Dendritic cell treated with granulocyte-macrophage colony-stimulating factor and Interleukin-4, amounts not matched to agents 40 ng/mL and 50 ng/mL, for 4 days (primary cell): ENCODE measurements around the gene TSC22D3.
"Not testable (repeated sequence)": the region's sequence is repeated elsewhere in the genome, so short reads cannot be mapped to it uniquely, and the experiment has no call there.

Experiments used
- H3K27ac Mint-ChIP-seq: one replicate; pipeline ENCODE4 v1.8.0; 2022; ENCODE audit warnings: mild to moderate bottlenecking, mixed read lengths
- H3K27me3 Mint-ChIP-seq: one replicate; pipeline ENCODE4 v1.8.0; 2022; ENCODE audit warnings: mild to moderate bottlenecking, mixed read lengths
- H3K36me3 Mint-ChIP-seq: one replicate; pipeline ENCODE4 v1.8.0; 2022; ENCODE audit warnings: low read depth, mixed read lengths
- H3K4me1 Mint-ChIP-seq: one replicate; pipeline ENCODE4 v1.8.0; 2022; ENCODE audit warnings: low read depth, mixed read lengths
- H3K4me3 Mint-ChIP-seq: one replicate; pipeline ENCODE4 v1.8.0; 2022; ENCODE audit warnings: mild to moderate bottlenecking, moderate library complexity, mixed read lengths
- H3K9me3 Mint-ChIP-seq: one replicate; pipeline ENCODE4 v1.8.0; 2022; ENCODE audit warnings: mixed read lengths
- intact Hi-C: fragments of 100-400 bp; cut with micrococcal nuclease; formaldehyde crosslinking; loops from one replicate; pipeline ENCODE4 v1.15.0; 2022

TSC22D3 gene

GRCh38 chrX:107669885-107670628, 105.5 kb downstream of the TSC22D3 start:
- no peak overlapping the region for H3K27ac Mint-ChIP-seq
- no peaks in the 10 kb centered on the region for H3K36me3 Mint-ChIP-seq
- intact Hi-C loops, result no loop called here
- no peak overlapping the region for H3K4me3 Mint-ChIP-seq
- H3K9me3 Mint-ChIP-seq, result no peaks in the 10 kb centered on the region
- H3K4me1 Mint-ChIP-seq, result peaks cover 22% of the 10 kb centered on the region
- no peaks in the 10 kb centered on the region for H3K27me3 Mint-ChIP-seq

GRCh38 chrX:107669261-107669660, 106.3 kb downstream of the TSC22D3 start:
- H3K4me3 Mint-ChIP-seq, result no peak overlapping the region
- intact Hi-C loops, result no loop called here
- peaks cover 14% of the 10 kb centered on the region for H3K4me1 Mint-ChIP-seq
- no peaks in the 10 kb centered on the region for H3K27me3 Mint-ChIP-seq
- peak overlapping the region; percentile 22 for H3K27ac Mint-ChIP-seq
- H3K9me3 Mint-ChIP-seq, result no peaks in the 10 kb centered on the region
- peaks cover 6% of the 10 kb centered on the region for H3K36me3 Mint-ChIP-seq

DNA sequence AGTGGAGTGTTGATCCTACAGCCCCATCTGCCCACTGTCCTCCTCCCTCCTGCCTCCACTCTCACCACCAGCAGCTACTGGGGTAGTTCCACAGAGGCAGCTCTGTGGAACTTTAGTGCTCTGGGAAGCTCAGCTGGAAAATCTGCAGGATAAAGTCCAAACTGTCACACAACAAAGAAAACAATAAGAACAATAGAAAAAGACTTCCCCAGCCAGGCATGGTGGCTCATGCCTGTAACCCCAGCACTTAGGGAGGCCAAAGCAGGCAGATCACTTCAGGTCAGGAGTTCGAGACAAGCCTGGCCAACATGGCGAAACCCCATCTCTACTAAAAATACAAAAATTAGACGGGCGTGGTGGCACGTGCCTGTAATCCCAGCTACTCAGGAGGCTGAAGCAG, 106.9 kb downstream of the TSC22D3 start:
- H3K36me3 Mint-ChIP-seq, H3K27me3 Mint-ChIP-seq, H3K9me3 Mint-ChIP-seq, H3K4me3 Mint-ChIP-seq, H3K4me1 Mint-ChIP-seq, intact Hi-C loops: not testable (repeated sequence)
- peak overlapping the region; percentile 22 for H3K27ac Mint-ChIP-seq

DNA sequence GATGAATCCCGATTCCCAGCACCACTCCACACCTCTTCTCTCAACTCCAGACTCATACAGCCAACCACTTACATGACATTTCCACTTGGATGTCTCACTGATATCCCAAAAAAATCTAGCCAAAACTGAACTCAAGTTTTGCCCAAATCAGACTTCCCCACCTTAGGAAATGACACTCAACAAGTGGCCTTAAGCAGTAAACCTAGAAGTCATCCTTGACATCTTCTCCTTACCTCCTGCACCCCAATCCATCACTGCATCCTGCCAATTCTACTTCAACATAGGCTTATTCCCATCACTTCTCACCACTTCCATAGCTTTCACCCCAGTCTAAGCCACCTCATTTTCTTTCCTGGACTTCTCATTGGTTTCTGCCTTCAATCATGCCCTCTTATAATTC, 108.2 kb downstream of the TSC22D3 start:
- Mint-ChIP-seq H3K4me3 (no peak overlapping the region), H3K4me1 (no peaks in the 10 kb centered on the region), H3K27me3 (no peaks in the 10 kb centered on the region), H3K27ac (no peak overlapping the region), H3K36me3 (peaks cover 6% of the 10 kb centered on the region), H3K9me3 (no peaks in the 10 kb centered on the region)
- intact Hi-C loops, result no loop called here

DNA sequence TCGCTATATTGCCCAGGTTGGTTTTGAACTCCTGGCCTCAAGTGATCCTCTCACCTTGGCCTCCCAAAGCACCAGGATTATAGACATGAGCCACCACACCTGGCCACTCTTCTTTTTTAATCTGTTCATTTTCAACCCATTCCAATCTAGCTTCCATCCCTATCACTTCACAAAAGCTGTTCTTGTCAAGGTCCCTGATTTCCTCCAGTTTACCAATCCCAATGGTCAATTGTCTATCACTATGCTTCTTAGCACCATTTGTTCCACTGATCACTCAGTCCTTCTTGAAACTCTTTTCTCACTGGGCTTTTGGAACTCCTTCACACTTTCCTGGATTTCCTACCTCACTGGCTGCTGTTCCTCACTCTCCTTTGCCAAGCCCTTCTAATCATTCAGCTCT, 108.7 kb downstream of the TSC22D3 start:
- peaks cover 6% of the 10 kb centered on the region for H3K36me3 Mint-ChIP-seq
- no peaks in the 10 kb centered on the region for H3K9me3 Mint-ChIP-seq
- H3K27me3 Mint-ChIP-seq, result no peaks in the 10 kb centered on the region
- H3K4me1 Mint-ChIP-seq, result no peaks in the 10 kb centered on the region
- H3K27ac Mint-ChIP-seq, result no peak overlapping the region
- intact Hi-C loops, result no loop called here
- no peak overlapping the region for H3K4me3 Mint-ChIP-seq
